ENCODE results near the gene PNPLA1. TPM values are rescaled to one million over a fixed set of nuclear protein-coding genes. Genes with fewer than 3 reads are reported as not detected.

PNPLA1 gene
- total and polyA plus RNA-seq, 10 of the 15 experiments (the other 5 are each of a cell fraction or from before 2014, with no cell fraction given), result 0.04 TPM; not detected in 9

DNA sequence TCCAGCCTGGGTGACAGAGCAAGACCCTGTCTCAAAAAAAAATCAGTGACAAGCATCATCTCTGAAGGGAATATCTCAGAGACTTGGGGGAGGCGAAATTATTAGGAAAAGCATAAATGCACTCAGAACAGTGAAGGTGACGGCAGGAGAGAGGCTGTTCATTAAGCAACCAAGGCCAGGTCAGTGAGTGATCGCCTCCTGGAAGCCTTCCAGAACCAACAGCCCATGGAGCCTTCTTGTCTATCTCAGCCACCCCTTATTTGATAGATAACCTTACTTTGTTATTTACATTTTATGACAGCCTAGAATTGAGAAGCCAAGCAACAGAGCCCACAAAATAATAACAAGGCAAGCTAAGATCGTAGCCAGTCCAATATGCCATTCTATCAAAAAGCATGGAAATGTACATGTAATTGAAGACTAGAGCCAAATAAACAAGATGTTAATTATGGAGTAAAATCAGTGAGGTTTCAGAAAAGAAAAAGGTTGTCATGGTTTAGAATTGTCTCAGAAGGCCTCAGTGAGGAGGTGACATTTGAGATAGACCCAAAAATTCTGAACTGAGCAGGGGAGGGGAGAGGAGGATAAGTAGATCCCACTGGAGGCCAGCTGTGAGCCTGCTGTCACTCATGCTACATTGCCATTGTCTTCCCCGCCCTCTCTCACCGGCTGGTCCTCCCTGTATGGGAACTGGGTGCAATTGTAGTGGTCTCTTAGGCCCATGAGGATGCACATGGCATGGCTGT lies 49.0 kb downstream of the PNPLA1 start (continued):
- TF ChIP-seq TAF1 (IDR thresholded peaks at IDR 0.05; ENCODE audit: borderline replicate concordance, low read depth, low read length), result no peak
- no peak for TF ChIP-seq CREB1 (IDR thresholded peaks at IDR 0.05; ENCODE audit: low read depth)
- TF ChIP-seq, protein P1, sequence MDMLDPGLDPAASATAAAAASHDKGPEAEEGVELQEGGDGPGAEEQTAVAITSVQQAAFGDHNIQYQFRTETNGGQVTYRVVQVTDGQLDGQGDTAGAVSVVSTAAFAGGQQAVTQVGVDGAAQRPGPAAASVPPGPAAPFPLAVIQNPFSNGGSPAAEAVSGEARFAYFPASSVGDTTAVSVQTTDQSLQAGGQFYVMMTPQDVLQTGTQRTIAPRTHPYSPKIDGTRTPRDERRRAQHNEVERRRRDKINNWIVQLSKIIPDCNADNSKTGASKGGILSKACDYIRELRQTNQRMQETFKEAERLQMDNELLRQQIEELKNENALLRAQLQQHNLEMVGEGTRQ (IDR thresholded peaks at IDR 0.05; ENCODE audit: borderline replicate concordance, low read depth, low read length), result no peak
- no peak for TF ChIP-seq DPF2 (IDR thresholded peaks at IDR 0.05)
- TF ChIP-seq, protein P2, sequence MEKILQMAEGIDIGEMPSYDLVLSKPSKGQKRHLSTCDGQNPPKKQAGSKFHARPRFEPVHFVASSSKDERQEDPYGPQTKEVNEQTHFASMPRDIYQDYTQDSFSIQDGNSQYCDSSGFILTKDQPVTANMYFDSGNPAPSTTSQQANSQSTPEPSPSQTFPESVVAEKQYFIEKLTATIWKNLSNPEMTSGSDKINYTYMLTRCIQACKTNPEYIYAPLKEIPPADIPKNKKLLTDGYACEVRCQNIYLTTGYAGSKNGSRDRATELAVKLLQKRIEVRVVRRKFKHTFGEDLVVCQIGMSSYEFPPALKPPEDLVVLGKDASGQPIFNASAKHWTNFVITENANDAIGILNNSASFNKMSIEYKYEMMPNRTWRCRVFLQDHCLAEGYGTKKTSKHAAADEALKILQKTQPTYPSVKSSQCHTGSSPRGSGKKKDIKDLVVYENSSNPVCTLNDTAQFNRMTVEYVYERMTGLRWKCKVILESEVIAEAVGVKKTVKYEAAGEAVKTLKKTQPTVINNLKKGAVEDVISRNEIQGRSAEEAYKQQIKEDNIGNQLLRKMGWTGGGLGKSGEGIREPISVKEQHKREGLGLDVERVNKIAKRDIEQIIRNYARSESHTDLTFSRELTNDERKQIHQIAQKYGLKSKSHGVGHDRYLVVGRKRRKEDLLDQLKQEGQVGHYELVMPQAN (conservative IDR thresholded peaks at IDR 0.05), result no peak

DNA sequence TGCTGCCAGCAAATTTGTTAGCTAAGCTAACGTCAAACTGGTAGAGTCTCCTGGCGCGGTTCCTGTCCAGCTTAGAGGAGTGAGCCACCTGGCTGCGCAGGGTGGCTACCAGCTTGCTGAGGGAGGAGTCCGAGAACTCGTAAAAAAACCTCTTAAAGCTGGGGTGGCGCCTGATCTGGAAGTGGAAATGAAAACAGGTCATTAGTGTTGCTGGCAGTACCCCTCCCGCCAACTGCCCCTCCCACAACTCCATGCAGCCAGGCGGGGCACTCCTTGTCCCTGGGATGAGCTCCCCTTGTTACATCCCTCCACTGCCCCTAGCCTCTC lies 49.5 kb downstream of the PNPLA1 start:
- no TSS peak for BruUV-seq (replicated peaks)
- 70% methylated on average over 9 of the region's 9 CpGs for WGBS (ENCODE audit: insufficient coverage, insufficient replicate concordance, low lambda C conversion rate, missing lambda C conversion rate)
- RAD21 ChIA-PET (ENCODE audit: unreplicated experiment), result no interaction called here
- no peaks in the 10 kb centered on the region for H3K27me3 ChIP-seq (replicated peaks in 1 of 2; ENCODE audit: control insufficient read depth in 2 of 2, insufficient read depth in 2 of 2, low read length in 1 of 2)
- FAIRE-seq (no peak), DNase-seq (ENCODE audit: low read depth, low spot score) (no peak), ATAC-seq (no peak)
- H3K4me2 ChIP-seq (ENCODE audit: control insufficient read depth, insufficient read depth), result no peak overlapping the region
- no peaks in the 10 kb centered on the region for H3K4me1 ChIP-seq (ENCODE audit: control insufficient read depth, insufficient read depth, low read length)
- intact Hi-C loops (cut with micrococcal nuclease; ENCODE audit: unreplicated experiment), result no loop called here
- no peak overlapping the region for H3K9ac ChIP-seq (ENCODE audit: control insufficient read depth, insufficient read depth, low read length)
- H3K4me3 ChIP-seq, result no peak overlapping the region
- CTCF ChIA-PET, result interaction anchor here (0.7 to 2.3 kb wide), 5 partner anchors 8 to 21 kb away, joined by 3 to 8 read pairs (median 4); no protein-coding TSS in a partner anchor
- H3K79me2 ChIP-seq (ENCODE audit: control insufficient read depth, insufficient read depth, low read length), result no peaks in the 10 kb centered on the region
- H3K27ac ChIP-seq (ENCODE audit: control insufficient read depth, insufficient read depth), result no peak overlapping the region
- SMC1A ChIA-PET (ENCODE audit: uncharacterized antibody, unreplicated experiment), result interaction anchor here (1.1 to 3.0 kb wide), 3 partner anchors 14 to 39 kb away, joined by 3 to 9 read pairs (median 5); no protein-coding TSS in a partner anchor
- in situ Hi-C loops (cut with MboI), result no loop called here
- POLR2A ChIA-PET, result no interaction called here
- H3K9me3 ChIP-seq (replicated peaks; ENCODE audit: control insufficient read depth, insufficient read depth, low read length), result no peaks in the 10 kb centered on the region
- no peak overlapping the region for H2AFZ ChIP-seq (ENCODE audit: control insufficient read depth, low read depth, low read length)
- no peaks in the 10 kb centered on the region for H4K20me1 ChIP-seq (ENCODE audit: control insufficient read depth, insufficient read depth)
- no peaks in the 10 kb centered on the region for H3K36me3 ChIP-seq (ENCODE audit: control insufficient read depth in 2 of 2, insufficient read depth in 2 of 2, low read length in 1 of 2)
- TF ChIP-seq ASH2L (IDR thresholded peaks at IDR 0.05; ENCODE audit: borderline replicate concordance, low read depth) (no peak), SPI1 (IDR thresholded peaks at IDR 0.05; ENCODE audit: borderline replicate concordance, insufficient read depth, low read depth, low read length) (no peak), SRF (IDR thresholded peaks at IDR 0.05; ENCODE audit: low read depth in 2 of 2, low read length in 2 of 2) (no peak), HCFC1 (IDR thresholded peaks at IDR 0.05; ENCODE audit: low read length) (no peak), CHD4 (IDR thresholded peaks at IDR 0.05) (no peak), SMAD5 (IDR thresholded peaks at IDR 0.05; ENCODE audit: low read depth) (no peak), SREBF1 (IDR thresholded peaks at IDR 0.05; ENCODE audit: low read length) (no peak)
- TF ChIP-seq, protein P3, sequence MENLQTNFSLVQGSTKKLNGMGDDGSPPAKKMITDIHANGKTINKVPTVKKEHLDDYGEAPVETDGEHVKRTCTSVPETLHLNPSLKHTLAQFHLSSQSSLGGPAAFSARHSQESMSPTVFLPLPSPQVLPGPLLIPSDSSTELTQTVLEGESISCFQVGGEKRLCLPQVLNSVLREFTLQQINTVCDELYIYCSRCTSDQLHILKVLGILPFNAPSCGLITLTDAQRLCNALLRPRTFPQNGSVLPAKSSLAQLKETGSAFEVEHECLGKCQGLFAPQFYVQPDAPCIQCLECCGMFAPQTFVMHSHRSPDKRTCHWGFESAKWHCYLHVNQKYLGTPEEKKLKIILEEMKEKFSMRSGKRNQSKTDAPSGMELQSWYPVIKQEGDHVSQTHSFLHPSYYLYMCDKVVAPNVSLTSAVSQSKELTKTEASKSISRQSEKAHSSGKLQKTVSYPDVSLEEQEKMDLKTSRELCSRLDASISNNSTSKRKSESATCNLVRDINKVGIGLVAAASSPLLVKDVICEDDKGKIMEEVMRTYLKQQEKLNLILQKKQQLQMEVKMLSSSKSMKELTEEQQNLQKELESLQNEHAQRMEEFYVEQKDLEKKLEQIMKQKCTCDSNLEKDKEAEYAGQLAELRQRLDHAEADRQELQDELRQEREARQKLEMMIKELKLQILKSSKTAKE (IDR thresholded peaks at IDR 0.05; ENCODE audit: low read depth, poor library complexity, severe bottlenecking), result no peak
- TF ChIP-seq, protein P4, sequence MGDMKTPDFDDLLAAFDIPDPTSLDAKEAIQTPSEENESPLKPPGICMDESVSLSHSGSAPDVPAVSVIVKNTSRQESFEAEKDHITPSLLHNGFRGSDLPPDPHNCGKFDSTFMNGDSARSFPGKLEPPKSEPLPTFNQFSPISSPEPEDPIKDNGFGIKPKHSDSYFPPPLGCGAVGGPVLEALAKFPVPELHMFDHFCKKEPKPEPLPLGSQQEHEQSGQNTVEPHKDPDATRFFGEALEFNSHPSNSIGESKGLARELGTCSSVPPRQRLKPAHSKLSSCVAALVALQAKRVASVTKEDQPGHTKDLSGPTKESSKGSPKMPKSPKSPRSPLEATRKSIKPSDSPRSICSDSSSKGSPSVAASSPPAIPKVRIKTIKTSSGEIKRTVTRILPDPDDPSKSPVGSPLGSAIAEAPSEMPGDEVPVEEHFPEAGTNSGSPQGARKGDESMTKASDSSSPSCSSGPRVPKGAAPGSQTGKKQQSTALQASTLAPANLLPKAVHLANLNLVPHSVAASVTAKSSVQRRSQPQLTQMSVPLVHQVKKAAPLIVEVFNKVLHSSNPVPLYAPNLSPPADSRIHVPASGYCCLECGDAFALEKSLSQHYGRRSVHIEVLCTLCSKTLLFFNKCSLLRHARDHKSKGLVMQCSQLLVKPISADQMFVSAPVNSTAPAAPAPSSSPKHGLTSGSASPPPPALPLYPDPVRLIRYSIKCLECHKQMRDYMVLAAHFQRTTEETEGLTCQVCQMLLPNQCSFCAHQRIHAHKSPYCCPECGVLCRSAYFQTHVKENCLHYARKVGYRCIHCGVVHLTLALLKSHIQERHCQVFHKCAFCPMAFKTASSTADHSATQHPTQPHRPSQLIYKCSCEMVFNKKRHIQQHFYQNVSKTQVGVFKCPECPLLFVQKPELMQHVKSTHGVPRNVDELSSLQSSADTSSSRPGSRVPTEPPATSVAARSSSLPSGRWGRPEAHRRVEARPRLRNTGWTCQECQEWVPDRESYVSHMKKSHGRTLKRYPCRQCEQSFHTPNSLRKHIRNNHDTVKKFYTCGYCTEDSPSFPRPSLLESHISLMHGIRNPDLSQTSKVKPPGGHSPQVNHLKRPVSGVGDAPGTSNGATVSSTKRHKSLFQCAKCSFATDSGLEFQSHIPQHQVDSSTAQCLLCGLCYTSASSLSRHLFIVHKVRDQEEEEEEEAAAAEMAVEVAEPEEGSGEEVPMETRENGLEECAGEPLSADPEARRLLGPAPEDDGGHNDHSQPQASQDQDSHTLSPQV (IDR thresholded peaks at IDR 0.05), result no peak
